Measurements from ENCODE around the gene P2RY14.
A peak's percentile ranks its signal among the peaks of the same experiment; 100 is the strongest.

P2RY14 gene

DNA sequence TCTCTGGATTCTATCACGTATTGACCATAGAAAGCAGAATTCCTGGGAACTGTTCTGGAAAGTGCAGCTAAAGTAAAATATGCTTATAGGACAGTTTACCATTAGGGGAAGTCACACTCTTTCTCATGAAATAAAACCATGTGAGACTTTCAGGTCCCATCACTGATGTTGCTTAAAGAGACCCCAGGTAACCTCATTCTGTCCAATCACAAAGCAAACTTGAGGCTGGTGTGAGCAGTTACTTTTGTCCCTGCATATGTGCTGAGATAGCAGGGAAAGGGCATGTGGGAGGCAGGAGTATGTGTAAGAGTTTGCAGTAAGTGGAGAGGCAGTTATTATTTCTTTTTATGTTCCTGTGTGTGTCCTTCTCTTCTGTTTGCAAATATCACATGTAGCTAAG is 22.2 kb upstream of the P2RY14 start:
- no peak for DNase-seq (ENCODE audit: low spot score)

DNA sequence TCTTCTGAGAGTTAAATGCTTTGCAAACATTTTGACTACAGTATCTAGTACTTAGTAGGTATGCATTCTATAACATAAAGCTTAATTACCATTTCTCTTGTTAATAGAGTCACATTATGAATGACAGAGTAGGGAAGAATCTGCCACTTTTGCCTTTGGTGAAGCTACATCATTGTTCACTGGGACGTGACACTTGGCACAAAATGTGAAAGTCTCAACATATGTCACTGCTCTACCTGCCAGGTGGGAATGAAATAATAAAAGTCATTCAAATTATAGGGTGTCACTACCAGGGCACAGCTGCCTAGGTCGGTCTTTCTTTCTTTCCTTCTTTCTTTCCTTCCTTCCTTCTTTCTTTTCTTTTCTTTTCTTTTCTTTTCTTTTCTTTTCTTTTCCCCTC is 20.7 kb upstream of the P2RY14 start:
- DNase-seq (ENCODE audit: low spot score) = no peak

DNA sequence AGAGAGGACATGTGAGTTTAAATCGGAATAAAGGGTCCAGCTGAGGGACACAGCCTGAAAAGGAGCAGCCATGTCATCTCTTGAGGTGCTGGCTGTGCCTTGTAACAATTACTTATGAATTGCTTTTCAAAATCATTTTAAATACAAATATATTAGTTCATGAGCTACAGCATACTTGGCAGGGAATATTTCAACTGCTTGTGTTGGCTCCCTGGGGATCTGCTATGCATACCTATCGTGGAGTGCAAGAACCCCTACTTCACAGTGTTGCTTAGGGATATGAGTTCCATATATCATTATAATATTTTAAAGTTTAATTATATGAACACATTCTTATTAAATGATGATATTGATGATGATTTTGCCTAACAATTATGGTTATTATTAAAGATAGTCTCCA is 19.1 kb upstream of the P2RY14 start:
- DNase-seq (ENCODE audit: low spot score) = no peak

DNA sequence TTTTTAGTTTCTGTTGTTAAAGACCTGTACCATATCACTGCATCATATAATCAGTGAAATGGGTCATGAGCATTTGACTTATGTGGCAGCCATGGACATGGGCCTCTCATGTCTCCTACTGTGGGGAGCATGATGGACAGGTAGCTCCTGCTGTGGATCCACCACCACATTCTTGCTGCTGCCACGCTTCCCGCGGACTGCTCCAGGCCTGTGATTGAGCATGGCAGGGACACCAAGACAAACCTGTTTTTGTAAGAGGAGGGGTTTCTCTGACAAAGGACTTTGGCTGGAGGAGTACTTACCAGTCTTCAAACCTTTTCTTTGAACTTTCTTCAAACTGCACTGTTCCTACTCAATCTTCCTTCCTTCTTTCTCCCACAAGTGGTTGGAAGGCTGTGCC is 17.9 kb upstream of the P2RY14 start:
- DNase-seq (ENCODE audit: low spot score) = no peak

DNA sequence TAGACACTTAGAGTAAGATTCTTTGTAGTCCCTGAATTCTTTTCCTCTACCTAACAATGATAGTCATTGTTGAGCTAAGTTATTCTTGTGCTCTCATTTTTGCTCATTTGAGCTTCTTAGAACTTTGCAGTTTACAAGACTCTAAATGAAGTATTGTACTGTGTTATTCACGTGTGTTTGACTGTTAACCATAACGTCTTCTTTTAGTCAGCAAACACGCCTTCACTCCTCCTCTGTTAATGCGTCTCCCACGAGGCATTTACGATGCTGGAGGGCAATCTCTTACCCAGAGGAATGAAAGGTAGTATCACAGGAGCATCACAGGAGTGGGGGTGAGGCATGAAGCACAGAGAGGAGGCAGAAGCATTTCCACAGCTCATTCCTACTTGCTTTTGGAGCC is 14.8 kb upstream of the P2RY14 start:
- DNase-seq (ENCODE audit: low spot score) = no peak

DNA sequence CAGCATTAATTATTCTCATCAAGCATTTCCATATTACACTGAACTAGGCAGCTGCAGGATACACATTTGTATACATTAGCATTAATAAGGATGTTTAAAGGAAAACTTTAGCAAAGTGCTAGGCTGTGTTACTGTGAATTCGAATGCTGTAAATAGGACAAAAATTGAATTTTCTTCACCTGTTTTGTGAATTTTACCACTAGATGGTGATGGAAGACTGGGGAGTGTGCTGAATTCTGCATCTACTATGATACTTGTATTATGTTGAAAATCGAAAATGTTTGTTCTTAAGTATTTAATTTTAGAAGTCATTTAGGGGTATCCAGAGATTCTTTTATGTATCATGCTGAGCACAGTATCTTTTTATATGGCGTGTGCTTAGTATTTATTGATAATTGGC is 12.3 kb upstream of the P2RY14 start:
- peak; percentile 26 for DNase-seq (ENCODE audit: low spot score)

DNA sequence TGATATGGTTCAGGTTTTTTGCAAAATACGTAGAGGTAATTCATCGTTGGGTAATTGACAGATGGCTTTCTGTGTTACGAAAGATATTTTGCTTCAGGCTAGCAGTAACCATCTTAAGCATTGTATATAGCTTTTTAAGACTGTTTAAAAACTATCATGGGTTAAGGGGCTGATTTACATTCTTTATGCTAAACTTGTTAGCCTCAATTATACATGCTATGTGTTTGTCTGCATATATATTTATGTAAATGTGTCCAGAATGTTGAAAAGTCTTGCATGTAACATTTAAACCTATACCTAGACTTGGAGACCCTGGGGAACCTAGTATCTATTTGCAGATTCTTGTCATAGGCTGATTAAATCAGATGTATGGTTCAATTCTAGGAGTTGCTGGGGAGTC is 11.1 kb upstream of the P2RY14 start:
- DNase-seq (ENCODE audit: low spot score) = no peak

DNA sequence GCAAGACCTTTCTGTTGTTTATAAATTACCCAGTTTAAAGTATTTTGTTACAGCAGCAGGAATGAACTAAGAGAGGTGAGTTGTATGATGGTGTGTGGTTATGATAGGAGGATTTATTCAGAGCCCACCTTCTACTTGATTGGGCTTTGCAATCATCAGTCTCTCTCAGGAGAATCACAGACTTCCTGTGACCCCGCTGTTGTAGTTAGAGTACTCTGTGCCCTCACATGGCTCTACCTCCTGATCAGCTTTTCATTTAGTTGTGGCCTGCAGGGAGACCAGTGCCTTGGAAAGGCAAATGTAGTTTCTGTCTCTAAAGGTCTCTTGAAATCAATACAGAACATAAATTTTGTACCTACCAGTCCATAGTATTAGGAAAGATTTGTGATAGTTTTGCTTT is 7.6 kb upstream of the P2RY14 start:
- DNase-seq (ENCODE audit: low spot score) = no peak

DNA sequence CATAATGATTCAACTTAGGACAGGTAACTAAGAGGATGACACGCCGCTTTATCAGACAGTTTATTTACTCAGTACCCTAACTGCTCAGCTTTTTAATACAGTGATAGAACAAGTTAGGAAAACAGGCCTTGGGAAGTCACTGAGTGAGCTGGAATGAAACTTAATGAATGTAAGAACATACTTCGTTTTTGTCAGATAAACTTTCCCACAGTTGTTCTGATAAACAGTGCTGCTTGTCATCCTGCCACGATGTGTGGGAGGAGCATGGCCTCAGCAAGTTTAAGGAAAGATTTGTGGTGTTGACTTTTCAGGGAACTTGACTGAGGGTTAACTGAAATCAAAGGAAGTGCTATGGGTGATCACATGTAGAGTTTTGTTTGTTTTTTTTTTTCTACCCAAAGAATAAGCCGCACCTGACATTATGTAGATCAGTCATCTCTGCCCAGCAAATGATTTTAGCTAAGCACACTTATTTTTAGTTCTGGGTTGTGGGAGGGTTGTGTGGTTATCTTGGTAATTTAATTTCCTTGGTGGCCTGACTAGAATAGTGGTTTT is 5.6 kb upstream of the P2RY14 start:
- DNase-seq (ENCODE audit: low spot score) = no peak

DNA sequence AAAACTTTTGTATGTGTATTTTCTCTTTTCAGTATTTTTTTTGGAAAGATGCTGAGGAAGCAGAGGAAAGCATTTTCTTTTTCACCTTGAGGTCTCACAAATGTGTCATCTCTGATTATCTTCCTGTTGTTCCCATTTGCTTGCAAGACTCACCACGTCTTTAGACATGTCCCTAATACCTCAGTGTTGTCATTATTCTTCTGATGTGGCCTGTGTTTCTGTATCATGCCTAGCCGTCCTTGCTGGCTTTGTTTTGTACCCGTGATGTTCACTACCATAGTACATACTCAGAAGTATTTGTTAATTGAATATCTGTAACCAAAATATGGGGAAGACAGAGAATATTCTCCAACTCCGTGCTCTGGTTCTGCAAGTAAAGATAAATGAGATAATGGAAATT is 5.0 kb upstream of the P2RY14 start:
- no peak for DNase-seq (ENCODE audit: low spot score)

DNA sequence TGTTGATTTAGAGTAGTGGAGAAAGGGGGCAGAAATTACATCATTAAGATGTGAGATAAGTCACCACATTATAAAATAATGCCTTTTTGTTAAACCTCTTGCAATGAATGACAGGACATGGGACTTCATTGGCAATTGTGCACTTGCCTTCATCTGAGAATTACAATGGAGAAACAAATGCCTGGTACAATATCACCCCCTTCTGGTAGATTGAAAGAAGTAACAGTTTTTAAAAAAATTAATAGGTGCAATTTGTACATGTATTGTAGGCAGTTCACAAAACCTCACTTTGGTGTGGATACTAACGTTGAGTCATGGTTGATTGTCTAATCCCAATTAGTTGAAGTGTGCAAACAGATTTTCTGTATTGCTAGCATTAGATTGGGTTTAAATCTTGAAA is 4.6 kb upstream of the P2RY14 start:
- peak; percentile 42 for DNase-seq (ENCODE audit: low spot score)

DNA sequence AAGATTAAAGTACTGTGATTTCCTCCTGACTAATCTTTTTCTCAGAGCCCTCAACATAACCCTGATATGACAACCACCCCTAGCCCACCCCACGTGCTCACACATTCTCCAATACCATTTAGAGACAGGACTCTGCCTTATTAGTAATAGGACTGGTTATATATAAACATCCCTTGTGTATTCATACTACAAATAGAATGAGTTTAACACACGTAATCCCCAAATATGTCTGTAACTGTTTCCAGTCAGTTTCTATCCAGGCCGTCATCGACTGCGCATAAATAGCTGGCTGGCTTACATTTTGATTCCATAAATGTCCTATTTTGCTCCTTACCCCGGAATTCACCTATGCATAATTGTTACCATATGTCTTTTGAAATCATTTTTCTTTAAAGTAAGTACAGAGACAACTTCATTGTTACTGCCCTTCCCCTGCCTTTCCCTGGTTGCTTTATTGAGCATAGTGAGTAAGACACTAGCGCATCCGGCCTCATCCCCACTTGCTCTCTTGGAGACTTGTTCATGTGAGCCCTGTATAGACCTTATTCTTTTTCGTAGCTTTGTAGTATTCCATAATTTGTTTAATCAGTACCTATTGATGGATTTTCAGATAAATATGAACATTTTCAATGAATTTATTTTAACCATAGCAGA is 3.5 kb upstream of the P2RY14 start:
- peak; percentile 66 for DNase-seq (ENCODE audit: low spot score)

DNA sequence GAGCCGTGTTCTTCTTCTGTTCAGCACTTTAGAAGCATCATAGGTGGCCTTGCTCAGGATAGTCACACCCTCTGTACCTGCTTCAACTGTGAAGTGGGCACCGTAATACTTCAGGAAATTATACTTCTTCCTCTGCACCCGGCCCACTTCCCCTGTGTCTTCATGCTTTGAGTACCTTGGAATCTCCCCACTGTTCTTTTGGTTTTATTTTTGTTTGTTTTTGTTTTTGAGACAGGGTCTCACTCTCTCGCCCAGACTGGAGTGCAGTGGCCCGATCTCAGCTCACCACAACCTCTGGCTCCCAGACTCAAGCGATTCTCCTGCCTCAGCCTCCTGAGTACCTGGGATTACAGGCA is 1.7 kb downstream of the P2RY14 start:
- DNase-seq (ENCODE audit: low spot score) = no peak

DNA sequence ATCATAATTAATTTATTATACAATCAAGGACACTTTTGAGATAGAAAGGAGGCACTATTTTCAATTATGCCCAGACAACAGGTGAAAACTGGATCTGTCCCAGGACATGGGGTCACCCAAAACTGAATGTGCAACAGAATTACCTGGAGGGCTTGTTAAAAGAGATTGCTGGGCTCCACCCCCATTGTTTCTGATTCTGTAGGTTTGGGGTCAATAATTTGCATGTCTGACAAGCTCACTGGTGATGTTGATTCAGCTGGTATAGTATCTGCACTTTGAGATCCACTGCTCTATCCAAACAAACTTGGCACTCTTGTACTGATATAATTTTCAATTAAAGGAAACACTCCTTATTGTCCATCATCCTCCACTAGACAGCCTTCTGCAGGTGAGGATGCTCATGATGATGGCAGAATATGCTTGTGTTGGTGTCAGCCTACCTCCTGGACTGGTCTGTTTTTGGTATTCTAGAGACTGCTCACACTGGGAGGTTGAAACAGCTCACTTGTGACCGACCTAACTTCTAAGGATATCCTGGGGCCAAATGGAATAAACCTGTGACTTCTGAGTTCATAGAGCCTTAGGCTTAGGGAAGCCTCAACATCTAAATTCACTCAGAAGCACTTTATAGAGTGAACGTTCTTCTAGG is 2.2 kb downstream of the P2RY14 start:
- DNase-seq (ENCODE audit: low spot score) = no peak

DNA sequence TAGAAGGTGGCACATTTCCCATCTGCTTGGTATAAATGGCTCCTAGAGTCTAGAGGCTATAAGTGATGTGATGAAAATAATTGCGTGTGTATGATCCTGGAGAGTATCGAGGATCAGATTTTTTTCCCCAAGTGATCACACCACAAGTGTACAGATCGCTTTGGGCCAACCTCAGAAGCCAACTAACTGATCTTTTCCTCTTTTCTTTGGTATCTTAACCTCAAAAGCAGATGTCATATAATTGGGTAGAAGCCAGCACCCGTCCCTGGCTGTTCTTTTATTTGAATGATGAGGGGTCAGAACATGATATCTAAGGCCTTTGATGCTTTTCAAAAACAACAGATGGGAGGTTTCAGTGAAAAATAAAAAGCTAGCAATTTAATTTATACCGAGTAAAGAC is 3.3 kb downstream of the P2RY14 start:
- DNase-seq (ENCODE audit: low spot score) = no peak

DNA sequence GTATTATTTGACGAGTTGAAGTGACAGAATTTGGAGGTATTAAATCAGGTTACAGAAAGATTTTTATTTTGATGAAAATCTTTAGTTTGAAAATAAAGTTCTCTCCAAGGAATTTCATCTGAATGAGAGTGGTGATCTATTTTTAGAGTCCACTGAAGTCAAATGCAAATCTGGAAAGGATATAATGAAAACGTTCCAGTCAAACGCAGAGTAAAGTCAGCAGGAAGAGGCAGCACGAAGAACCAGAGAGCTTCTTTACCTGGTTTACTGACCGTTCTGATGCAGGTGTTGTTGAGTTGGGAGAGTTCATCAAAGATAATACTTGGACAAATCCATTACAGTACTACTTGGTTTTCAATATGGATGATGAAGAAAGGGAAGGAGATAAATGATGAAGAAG is 8.7 kb downstream of the P2RY14 start:
- DNase-seq (ENCODE audit: low spot score) = no peak

DNA sequence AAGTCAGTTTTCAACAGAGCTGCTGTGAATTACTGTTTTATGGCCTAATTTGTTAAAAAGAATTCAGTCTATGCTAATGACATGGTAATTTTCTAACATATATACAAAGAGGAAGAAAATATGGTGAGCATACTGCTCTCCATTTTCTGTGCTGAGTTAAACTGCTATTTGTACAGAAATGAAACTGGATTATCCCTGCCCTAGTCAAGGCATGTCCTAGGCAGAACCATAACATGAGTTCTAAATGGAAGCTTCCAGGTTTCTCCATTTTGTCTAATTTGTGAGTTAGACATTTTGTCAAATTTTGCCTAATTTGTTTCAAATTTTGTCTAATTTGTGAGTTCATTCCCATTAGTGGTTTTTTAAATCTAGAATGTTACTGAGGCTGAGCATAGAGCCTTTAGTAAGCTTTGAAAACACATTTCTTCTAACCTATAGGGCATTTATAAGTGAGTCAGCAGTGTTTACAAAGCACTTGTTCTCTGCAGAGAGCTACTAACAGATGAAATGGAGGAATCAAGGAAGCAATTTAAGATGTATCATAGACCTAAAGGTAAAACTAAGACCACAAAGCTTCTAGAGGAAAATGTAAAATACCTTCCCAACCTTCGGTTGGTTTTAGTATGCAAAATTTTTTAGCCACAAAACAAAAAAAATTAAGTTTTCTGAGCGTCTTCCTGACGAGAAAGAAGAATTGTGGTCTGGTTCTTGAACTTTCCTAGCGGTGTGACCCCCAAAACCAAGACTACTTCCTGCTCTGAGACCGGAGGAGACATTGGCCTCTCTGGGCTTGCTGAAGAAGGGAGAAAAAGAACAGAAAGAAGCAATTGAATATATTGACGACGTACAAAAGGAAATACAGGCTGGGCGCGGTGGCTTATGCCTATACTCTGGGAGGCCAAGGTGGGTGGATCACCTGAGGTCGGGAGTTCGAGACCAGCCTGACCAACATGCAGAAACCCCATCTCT is 9.8 kb downstream of the P2RY14 start:
- DNase-seq (ENCODE audit: low spot score) = no peak

DNA sequence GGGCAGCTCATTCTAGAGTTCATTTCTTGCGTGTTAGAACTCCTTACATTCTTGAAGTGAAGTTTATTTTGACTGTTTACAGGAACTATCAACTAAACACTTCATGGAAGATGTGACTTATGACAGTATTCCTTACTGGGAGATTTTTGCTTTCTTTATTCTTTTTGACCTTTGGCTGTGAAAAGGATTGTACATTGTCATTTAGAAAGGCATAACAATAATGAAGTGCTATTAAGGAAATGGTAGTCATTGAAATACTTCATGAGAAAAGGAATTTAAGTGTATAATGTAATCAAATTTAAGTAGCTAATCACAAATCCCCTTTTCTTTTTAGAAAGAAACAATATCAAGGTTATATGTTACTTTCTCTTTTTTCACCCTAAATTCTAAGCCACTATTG is 11.3 kb downstream of the P2RY14 start:
- DNase-seq (ENCODE audit: low spot score) = no peak

DNA sequence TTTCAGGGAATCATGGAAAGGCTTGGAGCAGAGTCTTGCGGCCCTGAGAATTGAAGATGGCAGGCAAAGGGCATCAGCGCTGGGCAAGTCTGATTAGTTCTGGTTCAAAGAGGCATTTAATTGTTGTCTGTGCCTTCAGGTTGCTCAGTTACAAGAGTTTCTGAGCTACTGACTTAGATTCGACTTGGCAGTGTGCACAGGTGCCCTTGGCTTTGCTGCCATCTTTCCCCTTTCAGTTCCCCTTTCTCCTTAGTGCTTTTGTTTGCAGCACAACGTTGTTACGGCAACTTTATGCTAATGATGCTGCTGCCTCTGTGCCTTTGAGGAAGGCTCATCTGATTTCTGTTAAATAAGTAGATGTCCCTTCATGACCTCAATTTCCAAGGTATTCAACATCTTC is 12.5 kb downstream of the P2RY14 start:
- DNase-seq (ENCODE audit: low spot score) = no peak

DNA sequence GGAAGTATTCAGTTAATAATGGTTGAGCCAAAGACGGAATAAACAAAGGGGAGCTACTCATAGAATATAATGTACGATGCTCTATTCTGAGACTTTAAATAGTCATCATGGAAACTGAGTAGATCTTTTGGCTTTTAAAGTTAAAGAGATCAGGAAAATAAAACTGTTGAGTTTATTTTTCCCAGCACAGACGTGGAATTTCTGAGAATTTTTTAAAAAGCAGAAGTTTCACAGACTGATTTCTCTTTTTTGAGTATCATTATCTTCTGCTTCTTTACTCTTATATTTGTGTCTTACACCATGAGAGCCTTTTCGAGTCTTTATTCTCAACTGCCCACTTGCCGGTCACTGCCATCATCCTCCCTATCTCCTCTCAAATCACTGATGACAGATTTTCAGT is 13.2 kb downstream of the P2RY14 start:
- no peak for DNase-seq (ENCODE audit: low spot score)

DNA sequence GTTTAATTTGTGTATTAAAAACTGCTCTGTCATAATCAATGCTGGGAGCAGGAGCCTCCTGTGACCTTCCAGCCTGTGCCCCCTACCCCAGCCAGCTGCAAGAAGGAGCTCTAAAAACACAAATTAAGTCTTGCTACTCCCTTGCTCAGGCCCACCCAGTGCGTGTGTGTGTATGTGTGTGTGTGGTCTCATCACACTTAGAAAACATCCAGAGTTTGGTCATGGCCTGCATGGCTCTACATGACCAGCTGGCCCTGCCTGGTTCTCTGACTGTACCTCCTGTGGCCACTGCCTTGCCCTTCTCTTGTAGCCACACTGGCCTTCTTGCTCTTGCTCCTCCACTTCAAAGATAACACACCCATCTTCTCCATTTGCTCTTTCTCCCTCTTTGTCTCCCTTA is 13.7 kb downstream of the P2RY14 start:
- DNase-seq (ENCODE audit: low spot score) = no peak

DNA sequence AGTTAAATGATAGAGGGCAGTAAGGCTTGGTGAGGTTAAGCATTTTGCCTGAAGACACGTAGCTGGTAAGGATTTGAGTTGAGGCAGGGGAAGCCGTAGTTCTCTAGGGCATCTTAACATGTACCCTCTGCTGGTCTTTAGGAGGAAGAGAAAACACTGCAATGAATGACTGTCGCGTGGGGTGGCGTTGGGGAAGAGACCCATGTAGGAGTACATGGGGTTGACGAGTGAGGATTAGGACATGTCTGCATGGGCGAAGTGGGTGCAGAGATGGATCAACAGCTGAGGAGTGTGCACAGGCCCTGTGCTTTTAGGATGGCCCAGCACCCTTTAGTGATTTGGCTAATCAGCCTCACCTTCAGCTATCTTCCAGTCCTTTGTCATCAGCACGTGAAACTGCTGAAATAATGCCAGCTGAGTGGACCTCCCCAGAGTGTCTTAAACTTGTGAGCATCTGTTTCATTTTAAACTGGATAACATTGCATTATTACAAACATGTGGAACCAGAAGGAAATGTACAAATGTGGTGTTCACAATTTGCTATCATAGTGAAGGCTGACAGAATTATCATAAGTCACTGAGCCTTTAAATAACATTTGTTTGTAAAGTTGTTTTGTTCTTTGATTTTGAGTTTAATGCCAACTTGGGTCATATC is 15.3 kb downstream of the P2RY14 start:
- no peak for DNase-seq (ENCODE audit: low spot score)

Measured in hepatic stellate cell (primary cell).